ENCODE results near the gene CERS4. TPM values are rescaled to one million over a fixed set of nuclear protein-coding genes. Genes with fewer than 3 reads are reported as not detected.
A peak's percentile ranks its signal among the peaks of the same experiment; 100 is the strongest.

Gene CERS4, protein sequence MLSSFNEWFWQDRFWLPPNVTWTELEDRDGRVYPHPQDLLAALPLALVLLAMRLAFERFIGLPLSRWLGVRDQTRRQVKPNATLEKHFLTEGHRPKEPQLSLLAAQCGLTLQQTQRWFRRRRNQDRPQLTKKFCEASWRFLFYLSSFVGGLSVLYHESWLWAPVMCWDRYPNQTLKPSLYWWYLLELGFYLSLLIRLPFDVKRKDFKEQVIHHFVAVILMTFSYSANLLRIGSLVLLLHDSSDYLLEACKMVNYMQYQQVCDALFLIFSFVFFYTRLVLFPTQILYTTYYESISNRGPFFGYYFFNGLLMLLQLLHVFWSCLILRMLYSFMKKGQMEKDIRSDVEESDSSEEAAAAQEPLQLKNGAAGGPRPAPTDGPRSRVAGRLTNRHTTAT
- 10 to 100 TPM; 18.4 to 34.1 (median 26.6) TPM for total RNA-seq

DNA sequence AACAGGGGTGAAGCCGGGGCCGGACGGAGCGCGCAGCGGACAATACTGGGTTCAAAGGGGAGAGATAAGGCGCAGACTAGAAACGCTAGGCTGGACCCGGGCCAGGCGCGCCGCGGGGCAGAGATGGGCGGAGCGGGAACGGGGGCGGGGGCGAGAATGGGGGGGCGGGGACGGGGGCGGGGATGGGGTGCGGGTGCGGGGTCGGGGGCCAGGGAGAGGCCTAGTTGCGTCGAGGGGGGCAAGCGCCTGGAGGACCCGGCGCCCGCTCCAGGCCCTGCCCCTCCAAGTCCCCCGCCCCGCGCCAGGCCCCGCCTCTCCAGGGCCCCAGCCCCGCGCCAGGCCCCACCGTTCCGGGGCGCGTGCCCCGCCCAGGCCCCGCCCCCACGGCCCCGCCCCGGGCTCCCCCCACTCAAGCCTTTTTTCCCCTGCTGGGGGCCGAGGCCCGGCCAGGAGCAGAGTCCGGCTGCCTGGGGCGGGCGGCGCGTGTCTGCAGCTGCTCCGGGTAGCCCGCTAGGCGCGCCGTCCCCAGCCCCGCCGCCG lies at the start of gene CERS4:
CERS4 (plus strand) TSS at position 449 of the 540 bp plus-strand sequence. CDS start 41,707 bp downstream, outside the sequence.
- TF ChIP-seq, protein P1, sequence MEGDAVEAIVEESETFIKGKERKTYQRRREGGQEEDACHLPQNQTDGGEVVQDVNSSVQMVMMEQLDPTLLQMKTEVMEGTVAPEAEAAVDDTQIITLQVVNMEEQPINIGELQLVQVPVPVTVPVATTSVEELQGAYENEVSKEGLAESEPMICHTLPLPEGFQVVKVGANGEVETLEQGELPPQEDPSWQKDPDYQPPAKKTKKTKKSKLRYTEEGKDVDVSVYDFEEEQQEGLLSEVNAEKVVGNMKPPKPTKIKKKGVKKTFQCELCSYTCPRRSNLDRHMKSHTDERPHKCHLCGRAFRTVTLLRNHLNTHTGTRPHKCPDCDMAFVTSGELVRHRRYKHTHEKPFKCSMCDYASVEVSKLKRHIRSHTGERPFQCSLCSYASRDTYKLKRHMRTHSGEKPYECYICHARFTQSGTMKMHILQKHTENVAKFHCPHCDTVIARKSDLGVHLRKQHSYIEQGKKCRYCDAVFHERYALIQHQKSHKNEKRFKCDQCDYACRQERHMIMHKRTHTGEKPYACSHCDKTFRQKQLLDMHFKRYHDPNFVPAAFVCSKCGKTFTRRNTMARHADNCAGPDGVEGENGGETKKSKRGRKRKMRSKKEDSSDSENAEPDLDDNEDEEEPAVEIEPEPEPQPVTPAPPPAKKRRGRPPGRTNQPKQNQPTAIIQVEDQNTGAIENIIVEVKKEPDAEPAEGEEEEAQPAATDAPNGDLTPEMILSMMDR (IDR thresholded peaks at IDR 0.05), result no peak
- ATAC-seq (ENCODE audit: low FRiP score), result peak; percentile 81
- DNase-seq (ENCODE audit: low spot score), result no peak

DNA sequence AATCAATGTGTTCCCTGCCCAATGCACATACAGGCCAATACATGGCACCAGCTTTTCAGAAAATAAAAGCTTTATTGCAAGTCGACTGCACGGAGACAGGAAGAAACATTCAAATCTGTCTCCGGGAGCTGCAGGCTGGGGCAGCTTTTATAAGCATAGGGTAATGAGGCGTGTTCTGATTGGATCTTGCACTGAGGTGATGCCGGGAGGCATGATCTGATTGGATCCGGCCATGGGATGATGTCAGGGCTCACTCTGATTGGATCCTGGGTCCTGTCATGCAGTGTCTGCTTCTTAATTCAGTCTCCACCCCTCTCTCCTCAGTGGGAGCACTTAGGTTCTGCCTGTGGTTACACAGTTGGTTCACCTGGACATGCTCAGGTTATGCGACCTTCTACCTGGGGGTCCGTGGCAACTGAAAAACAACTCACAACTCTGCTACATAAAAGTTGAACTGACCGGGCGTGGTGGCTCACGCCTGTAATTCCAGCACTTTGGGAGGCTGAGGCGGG lies 48.0 kb upstream of the CERS4 start:
- TF ChIP-seq, protein P1 (IDR thresholded peaks at IDR 0.05), result no peak
- ATAC-seq (ENCODE audit: low FRiP score) (no peak), DNase-seq (ENCODE audit: low spot score) (no peak)

DNA sequence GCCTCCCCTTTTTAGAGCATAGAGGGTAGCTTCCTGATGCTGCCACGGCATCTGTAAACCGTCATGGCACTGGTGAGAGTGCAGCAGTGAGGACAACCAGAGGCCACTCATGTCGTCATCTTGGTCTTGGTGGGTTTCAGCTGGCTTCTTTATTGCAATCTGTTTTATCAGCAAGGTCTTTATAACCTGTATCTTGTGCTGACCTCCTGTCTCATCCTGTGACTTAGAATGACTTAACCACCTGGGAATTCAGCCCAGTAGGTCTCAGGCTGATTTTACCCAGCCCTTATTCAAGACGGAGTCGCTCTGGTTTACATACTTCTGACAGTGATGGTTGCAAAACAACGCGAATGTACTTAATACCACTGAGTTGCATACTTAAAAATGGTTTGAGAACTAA lies 45.4 kb upstream of the CERS4 start:
- DNase-seq (ENCODE audit: low spot score) (no peak), ATAC-seq (ENCODE audit: low FRiP score) (no peak)
- TF ChIP-seq, protein P1 (IDR thresholded peaks at IDR 0.05), result no peak

DNA sequence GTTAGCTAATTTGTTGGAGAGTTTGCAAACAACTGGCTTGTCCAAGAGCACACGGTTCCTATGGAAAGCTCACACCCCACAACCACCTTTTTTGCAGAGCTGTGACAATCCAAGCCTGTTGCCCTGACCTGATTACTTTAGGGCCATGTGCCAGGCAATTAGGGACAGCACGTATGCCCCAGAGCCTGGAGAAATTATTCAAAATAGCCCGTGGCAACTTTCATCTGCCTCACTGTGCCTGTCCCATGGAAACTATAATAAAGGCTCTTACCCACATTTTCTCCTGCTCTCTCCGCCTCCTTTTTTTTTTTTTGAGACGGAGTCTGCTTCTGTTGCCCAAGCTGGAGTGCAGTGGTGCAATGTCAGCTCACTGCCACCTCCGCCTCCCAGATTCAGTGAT lies 41.2 kb upstream of the CERS4 start:
- DNase-seq (ENCODE audit: low spot score) (no peak), ATAC-seq (ENCODE audit: low FRiP score) (no peak)
- TF ChIP-seq, protein P1 (IDR thresholded peaks at IDR 0.05), result no peak

DNA sequence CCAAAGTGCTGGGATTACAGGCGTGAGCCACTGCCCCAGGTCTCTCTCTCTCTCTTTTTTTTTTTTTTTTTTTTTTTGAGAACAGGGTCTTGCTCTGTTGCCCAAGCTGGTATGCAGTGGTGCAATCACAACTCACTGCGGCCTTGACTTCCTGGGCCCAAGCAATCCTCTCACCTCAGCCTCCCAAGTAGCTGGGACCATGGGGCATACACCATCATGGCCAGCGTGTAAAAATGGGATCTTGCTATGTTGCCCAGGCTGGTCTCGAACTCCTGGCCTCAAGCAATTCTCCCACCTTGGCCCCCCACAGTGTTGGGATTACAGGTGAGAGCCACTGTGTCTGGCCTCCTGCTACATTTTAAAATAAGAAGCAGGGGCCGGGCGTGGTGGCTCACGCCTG lies 40.6 kb upstream of the CERS4 start:
- no peak for ATAC-seq (ENCODE audit: low FRiP score)
- TF ChIP-seq, protein P1 (IDR thresholded peaks at IDR 0.05), result no peak
- DNase-seq (ENCODE audit: low spot score), result no peak

DNA sequence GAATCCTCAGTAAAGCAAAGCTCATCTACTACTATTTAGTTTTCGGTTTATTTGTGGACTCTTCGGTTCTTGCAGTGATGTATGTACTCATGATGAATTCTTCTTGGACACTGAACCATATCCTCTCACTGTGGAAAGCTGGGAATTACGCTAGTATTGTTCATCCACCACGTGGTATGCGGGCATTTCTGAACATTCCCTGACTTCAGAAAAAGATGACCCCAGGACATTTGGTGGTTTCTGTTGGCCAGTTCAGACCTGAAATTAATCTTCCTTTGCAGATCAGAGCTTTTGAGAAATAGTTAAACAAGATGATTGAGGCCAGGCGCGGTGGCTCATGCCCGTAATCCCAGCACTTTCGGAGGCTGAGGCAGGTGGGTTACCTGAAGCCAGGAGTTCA lies 34.5 kb upstream of the CERS4 start:
- DNase-seq (ENCODE audit: low spot score) (no peak), ATAC-seq (ENCODE audit: low FRiP score) (no peak)
- TF ChIP-seq, protein P1 (IDR thresholded peaks at IDR 0.05), result no peak
